ENCODE data around the gene FCAMR. TPM values are rescaled to one million over a fixed set of nuclear protein-coding genes. Genes with fewer than 3 reads are reported as not detected.

The FCAMR gene
- total RNA-seq, 4 donors from 2014 or later = not detected

- H3K36me3 ChIP-seq = no peaks in the 10 kb centered on the region
- TF ChIP-seq POLR2A (IDR thresholded peaks at IDR 0.05) (no peak), CTCF (IDR thresholded peaks at IDR 0.05) (no peak)
- peak overlapping the region in 1 of 3 donors; percentile 77 for H3K27ac ChIP-seq
- 85 to 89% methylated on average over 5 of the region's 5 CpGs for WGBS, 2 donors
- H3K27me3 ChIP-seq = no peaks in the 10 kb centered on the region
- no peak for DNase-seq
- H3K9me3 ChIP-seq = no peaks in the 10 kb centered on the region
- peaks cover 27 to 41% of the 10 kb centered on the region in 2 donors for H3K4me1 ChIP-seq
- intact Hi-C loops (cut with DNase I) = loop anchor here (10.0 kb wide), 1 partner anchor 74 kb away; no protein-coding TSS in a partner anchor
- no peak overlapping the region for H3K4me3 ChIP-seq (replicated peaks in 1 of 3)
These were observed 30.5 kb upstream of the FCAMR start for GRCh38 chr1:207000651-207001291.

- no peak for TF ChIP-seq POLR2A (IDR thresholded peaks at IDR 0.05)
- no peak for TF ChIP-seq CTCF (IDR thresholded peaks at IDR 0.05)
- 90 to 96% methylated on average over 2 of the region's 2 CpGs for WGBS, 2 donors
- no peak for DNase-seq
These were observed 28.6 kb upstream of the FCAMR start for GRCh38 chr1:206998816-206999215.

GRCh38 chr1:206992790-206993189 lies 22.5 kb upstream of the FCAMR start:
- no peak overlapping the region for H3K4me3 ChIP-seq (replicated peaks in 1 of 3)
- no peak for TF ChIP-seq CTCF (IDR thresholded peaks at IDR 0.05)
- intact Hi-C loops (cut with DNase I) = no loop called here
- no peaks in the 10 kb centered on the region for H3K27me3 ChIP-seq
- DNase-seq = no peak
- no peaks in the 10 kb centered on the region for H3K4me1 ChIP-seq
- H3K27ac ChIP-seq = no peak overlapping the region
- H3K36me3 ChIP-seq = no peaks in the 10 kb centered on the region
- H3K9me3 ChIP-seq = no peaks in the 10 kb centered on the region

More at GRCh38 chr1:206998816-206999215, 28.6 kb upstream of the FCAMR start:
- Histone ChIP-seq H3K36me3 (no peaks in the 10 kb centered on the region), H3K4me3 (replicated peaks in 1 of 3) (no peak overlapping the region), H3K27me3 (no peaks in the 10 kb centered on the region), H3K27ac (no peak overlapping the region), H3K9me3 (no peaks in the 10 kb centered on the region), H3K4me1 (peaks cover 19 to 21% of the 10 kb centered on the region in 2 donors)
- intact Hi-C loops (cut with DNase I) = no loop called here

DNA sequence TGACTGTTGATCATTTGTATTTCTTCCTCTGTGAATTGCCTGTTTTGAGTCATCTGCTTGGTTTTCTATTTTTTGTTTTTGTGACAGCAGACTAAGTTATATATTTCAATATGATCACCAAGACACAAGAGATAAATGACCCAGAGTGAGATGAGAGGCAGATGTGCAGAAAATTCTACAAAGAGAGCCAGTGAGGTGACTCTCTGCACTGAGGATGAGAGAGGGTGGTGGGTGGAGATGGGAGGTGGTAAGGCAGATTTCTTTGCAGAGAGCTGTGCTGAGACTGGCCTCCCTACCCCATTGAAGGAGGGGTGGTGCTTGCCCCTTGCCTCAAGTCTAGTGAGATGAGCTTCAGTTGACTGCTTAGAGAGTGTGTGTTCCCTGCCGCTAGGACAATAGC lies 17.6 kb upstream of the FCAMR start:
- no peaks in the 10 kb centered on the region for H3K36me3 ChIP-seq
- intact Hi-C loops (cut with DNase I) = no loop called here
- WGBS, 2 donors = 95% methylated on average over 1 of the region's 1 CpG; no CpG with 5 or more reads in 1 of the 2 donors
- H3K4me3 ChIP-seq (replicated peaks in 1 of 3) = no peak overlapping the region
- H3K27me3 ChIP-seq = no peaks in the 10 kb centered on the region
- no peaks in the 10 kb centered on the region for H3K9me3 ChIP-seq
- no peaks in the 10 kb centered on the region for H3K4me1 ChIP-seq
- no peak for DNase-seq
- TF ChIP-seq POLR2A (IDR thresholded peaks at IDR 0.05) = no peak
- TF ChIP-seq CTCF (IDR thresholded peaks at IDR 0.05) = no peak
- H3K27ac ChIP-seq = no peak overlapping the region

DNA sequence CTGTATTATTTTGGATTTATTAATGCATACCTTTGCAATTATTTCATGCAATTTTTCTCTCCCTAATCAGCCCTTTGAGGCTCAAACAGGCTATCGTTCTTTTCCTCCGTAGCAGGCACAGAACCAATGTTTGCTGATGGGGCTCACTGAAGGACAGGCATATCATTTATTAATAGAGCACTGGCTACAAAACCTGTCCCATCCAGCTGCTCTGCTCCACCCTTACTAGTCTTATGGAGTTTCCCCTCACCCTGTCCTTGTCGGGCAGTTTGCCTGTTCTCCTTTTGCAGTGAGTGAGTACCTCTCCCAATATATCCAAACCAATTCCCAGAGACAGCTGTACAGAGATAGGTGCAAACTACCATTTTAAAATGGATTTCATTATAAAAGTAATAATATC lies 16.6 kb upstream of the FCAMR start:
- no peaks in the 10 kb centered on the region for H3K4me1 ChIP-seq
- WGBS, 2 donors = 80 to 84% methylated on average over 3 of the region's 3 CpGs
- no peak for TF ChIP-seq CTCF (IDR thresholded peaks at IDR 0.05)
- no peak for TF ChIP-seq POLR2A (IDR thresholded peaks at IDR 0.05)
- H3K27ac ChIP-seq = no peak overlapping the region
- no peaks in the 10 kb centered on the region for H3K27me3 ChIP-seq
- no peak overlapping the region for H3K4me3 ChIP-seq (replicated peaks in 1 of 3)
- H3K36me3 ChIP-seq = no peaks in the 10 kb centered on the region
- intact Hi-C loops (cut with DNase I) = no loop called here
- H3K9me3 ChIP-seq = no peaks in the 10 kb centered on the region
- DNase-seq = no peak
